GM18505 (cell line): Measurements from ENCODE around the gene ZNF823.
"Not testable (repeated sequence)": the region's sequence is repeated elsewhere in the genome, so short reads cannot be mapped to it uniquely, and the experiment has no call there.

Source experiments
- ATAC-seq: cut with Tn5 transposase; IDR thresholded peaks from one replicate; pipeline ENCODE4 v1.9.1; 2021; ENCODE audit not compliant: unreplicated experiment
- POLR2A ChIP-seq: IDR thresholded peaks from 4 replicates; pipeline ENCODE4 v1.6.1; 2011; ENCODE audit warnings: borderline replicate concordance; ENCODE audit not compliant: insufficient read depth, insufficient read length; ENCODE audit errors: extremely low read depth

The ZNF823 gene

DNA sequence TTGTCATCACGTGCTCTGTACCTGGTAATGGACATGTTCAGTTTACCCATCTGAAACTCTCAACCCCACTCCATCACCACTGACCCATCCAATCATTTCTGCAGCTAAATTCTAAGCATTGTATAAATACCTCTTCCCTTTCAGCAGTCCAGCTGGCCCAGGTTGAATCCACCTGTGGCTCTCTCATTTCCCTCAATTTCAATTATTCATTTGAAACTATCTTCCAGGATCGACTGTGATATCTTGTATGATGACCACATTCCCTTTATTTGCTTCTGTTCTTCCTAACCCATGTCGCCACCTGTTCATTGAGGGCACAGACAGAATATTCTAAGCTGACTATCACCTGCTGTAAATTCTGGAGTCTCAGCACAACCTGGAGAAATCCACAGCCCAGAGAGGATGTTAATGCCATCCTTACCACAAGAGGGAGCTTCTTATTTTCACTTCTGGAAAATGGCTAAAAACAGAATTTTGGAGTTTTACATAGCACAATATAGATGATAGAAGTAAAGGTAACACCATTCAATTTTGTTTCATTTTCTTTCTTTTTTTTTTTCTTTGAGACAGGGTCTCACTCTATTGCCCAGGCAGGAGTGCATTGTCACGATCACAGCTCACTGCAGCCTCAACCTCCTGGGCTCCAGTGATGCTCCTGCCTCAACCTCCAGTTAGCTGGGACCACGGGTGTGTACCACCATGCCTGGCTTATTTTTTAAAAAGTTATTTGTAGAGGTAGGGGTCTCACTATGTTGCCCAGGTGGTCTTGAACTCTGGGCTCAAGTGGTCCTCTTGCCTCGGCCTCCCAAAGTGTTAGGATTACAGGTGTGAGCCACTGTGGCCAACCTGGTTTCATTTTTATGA, 38.6 kb downstream of the ZNF823 start:
- no peak for ATAC-seq
- TF ChIP-seq POLR2A, result no peak

DNA sequence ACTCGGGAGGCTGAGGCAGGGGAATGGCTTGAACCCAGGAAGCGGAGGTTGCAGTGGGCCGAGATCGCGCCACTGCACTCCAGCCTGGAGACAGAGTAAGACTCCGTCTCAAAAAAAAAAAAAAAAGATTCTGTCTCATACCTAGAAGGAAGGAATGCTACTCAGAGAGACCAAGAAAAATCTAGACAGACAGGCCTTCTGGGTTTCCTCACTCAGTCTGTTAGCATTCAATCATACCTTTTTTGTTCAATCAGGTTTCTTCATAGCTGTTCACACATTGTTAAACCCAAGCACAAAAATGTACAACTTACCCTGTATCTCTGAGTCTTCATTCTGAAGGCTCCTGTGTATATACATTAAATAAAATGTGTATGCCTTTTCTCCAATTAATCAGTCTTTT, 40.5 kb downstream of the ZNF823 start:
- no peak for TF ChIP-seq POLR2A
- ATAC-seq, result no peak

DNA sequence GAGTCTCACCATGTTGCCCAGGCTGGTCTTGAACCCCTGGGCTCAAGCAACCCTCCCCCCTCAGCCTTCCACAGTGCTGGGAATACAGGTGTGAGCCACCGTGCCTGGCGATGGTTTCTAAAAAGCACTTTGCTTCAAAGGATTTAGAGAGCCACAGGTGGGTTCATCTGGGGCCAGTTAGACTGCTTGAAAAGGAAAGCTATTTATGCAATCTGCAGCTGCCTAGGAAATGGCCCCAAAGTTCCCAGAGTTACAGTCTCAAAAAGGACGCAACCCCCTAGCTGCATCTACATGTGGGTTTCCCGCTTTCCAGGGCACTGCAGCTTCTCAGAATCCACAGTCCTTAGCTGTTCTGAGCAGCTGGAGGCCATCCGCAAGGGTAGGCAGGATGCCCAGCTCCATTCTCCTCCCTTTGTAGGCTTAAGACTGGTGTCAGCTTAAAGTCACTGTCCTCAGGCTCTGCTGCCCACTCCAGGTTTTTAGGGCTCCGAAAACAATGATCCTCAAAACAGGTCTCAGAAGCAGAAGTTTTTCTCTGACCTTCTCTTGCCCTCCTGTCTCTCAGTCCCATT, 41.4 kb downstream of the ZNF823 start:
- ATAC-seq, result no peak
- TF ChIP-seq POLR2A, result no peak

DNA sequence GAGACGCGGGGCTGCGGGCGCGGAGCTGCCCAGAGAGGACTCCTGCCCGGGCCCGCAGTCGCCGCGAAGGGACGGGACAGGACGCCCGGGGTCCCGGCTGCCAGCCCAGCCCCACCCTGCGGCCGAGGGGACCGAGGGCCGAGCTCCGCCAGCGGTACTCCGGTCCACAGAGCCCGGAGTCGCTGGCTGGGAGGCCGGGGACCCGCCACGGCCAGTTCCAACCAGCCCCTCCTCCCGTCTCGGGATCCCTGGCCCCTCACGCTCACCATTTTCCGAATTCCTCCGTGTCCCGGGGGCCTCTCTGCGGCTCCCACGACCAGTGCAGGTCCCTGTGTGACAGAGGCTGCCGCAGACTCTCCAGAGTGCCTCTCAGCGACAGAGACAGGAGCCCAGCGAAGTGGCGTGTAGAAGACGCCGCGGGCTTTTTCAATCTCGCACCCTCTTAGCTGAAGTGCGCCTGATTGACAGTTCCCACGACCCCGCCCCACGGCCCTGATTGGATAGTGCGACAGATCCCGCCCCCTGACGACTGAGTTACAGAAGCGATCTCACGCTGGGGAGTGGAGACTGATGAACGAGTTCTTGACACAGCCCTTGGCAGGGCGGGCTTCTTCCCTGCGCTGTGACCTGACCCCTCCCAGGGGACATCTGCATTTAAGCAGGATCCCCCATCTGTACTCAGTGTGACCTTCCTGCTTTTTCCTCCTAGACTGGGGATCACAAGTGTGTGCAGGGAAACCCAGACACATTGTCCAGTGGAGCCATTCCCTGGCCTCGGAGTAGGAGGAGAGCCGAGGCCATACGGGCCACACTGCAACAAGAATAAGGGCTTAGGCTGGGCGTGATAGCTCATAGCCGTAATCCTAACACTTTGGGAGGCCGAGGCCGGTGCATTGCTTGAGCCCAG, 44.0 kb downstream of the ZNF823 start:
- TF ChIP-seq POLR2A, result peak; percentile 69
- peak; percentile 90 for ATAC-seq

DNA sequence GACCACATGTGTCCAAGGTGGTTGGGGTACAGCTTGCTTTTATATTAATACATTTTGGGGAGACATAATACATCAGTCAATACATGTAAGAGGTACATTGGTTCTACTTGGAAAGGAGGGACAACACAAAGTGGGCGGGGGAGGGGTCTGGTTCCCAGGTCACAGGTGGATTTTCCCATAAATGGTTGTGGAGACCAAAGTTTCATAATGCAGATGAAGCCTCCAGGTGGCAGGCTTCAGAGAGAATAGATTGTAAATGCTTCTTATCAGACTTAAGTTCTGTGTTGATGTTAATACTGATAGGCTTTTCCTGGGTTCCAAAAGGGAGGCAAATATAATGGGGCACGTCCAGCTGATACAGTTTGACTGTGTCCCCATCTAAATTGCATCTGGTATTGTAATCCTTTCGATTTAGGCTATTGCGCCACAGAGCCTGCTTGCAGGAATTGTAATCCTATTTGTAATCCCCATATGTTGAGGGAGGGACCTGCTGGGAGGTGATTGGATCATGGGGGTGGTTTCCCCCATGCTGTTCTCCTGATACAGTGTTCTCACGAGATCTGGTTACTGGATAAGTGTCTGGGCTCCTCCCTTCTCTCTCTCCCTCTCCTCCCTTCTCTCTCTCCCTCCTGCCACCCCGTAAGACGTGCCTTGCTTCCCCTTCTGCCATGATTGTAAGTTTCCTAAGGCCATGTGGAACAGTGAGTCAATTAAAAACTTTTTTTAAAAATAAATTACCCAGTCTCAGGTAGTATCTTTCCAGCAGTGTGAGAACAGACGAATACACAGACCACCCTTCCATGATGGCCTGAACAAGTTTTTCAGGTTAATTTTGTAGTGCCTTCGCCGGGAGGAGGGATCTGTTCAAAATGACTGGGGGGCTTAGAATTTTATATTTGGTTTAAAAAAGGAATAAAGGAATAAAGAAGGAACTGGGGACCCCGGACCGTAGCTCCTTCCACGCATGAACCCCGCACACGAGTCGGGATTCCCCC, 44.9 kb downstream of the ZNF823 start:
- no peak for TF ChIP-seq POLR2A
- no peak for ATAC-seq

GRCh38 chr19:11692127-11692790, 46.5 kb downstream of the ZNF823 start:
- ATAC-seq, result no peak
- TF ChIP-seq POLR2A, result no peak

GRCh38 chr19:11685676-11686650, 52.8 kb downstream of the ZNF823 start:
- ATAC-seq, result no peak
- TF ChIP-seq POLR2A, result no peak

DNA sequence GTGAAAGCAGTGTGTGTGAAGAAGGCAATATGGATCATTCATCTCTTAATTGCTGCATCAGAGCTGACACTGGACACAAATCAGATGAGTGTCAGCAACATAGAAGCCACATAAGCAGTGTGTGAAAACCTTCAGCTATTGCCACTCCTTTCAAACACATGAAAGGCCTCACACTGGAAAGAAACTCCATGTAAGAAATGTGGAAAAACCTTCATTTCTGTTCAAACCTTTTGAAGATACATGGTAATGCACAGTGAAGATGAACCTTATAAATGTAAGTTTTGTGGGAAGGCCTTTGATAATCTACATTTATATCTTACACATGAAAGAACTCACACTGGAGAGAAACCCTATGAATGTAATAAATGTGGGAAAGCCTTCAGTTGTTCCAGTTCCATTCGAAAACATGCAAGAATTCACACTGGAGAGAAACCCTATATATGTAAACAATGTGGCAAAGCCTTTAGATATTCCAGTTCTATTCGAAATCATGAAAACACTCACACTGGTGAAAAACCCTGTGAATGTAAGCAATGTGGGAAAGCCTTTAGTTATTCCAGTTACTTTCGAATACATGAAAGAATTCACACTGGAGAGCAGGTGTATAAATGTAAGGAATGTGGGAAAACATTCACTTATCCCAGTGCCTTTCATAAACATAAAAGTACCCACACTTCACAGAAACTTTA, 53.6 kb downstream of the ZNF823 start:
- TF ChIP-seq POLR2A, result no peak
- ATAC-seq, result no peak

GRCh38 chr19:11680689-11681302, 58.0 kb downstream of the ZNF823 start:
- TF ChIP-seq POLR2A, result no peak
- no peak for ATAC-seq

GRCh38 chr19:11678504-11678903, 60.2 kb downstream of the ZNF823 start:
- TF ChIP-seq POLR2A, result no peak
- no peak for ATAC-seq

GRCh38 chr19:11676661-11677600, 61.8 kb downstream of the ZNF823 start:
- not testable (repeated sequence) for ATAC-seq
